Ishikawa (cell line): ENCODE measurements around the gene USP6NL.

ENCODE experiments used
- EGR1 ChIP-seq: IDR thresholded peaks from 2 replicates; pipeline ENCODE4 v1.6.1; 2012
- TAF1 ChIP-seq: IDR thresholded peaks from 2 replicates; pipeline ENCODE4 v1.6.1; 2012; ENCODE audit warnings: low read depth, mild to moderate bottlenecking

DNA sequence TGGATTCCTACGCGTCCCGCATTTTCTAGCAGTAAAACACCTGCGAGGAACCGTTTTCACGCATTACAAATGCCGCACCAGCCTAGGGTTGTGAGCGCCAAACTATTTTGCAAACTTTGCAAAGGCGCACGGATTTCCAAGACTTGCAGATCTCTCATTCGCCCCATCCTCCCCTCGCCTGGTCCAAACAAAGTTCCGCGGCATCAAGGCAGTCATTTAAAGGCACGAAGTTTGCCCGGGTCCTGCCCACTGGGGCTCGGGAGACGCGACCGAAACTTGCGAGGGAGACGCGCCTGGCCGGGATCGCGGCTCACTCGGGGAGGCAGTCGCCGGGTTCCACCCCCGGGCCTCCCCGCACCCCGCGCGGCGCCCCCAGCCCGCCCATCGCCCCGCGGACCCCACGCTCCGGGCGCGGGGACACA is 613 bp downstream of the USP6NL start:
- TF ChIP-seq TAF1: no peak
- no peak for TF ChIP-seq EGR1
